M059J (cell line): ENCODE measurements around the gene TBRG4. TPM values are rescaled to one million over a fixed set of nuclear protein-coding genes. Genes with fewer than 3 reads are reported as not detected.
A peak's percentile ranks its signal among the peaks of the same experiment; 100 is the strongest.

Experiments
- DNase-seq: peaks from one replicate; pipeline ENCODE4 v3.0.0-alpha.2; 2012; ENCODE audit warnings: low read depth
- total RNA-seq: library from RNA; depleted of rRNA; stranded (reverse); fragments of >200 nt; shearing (Covaris generic); gene quantifications from 2 replicates; pipeline ENCODE4 v1.2.3, GENCODE V29; 2014

The TBRG4 gene
- total RNA-seq, 1 experiment from 2014 or later: 66.6 TPM

- DNase-seq: peak; percentile 40
These were observed 32.1 kb upstream of the TBRG4 start for GRCh38 chr7:45143616-45144015.

GRCh38 chr7:45140827-45141226 is 29.3 kb upstream of the TBRG4 start:
- no peak for DNase-seq

GRCh38 chr7:45138433-45139267 is 27.2 kb upstream of the TBRG4 start:
- DNase-seq: no peak

GRCh38 chr7:45136106-45137060 is 24.9 kb upstream of the TBRG4 start:
- DNase-seq: peak; percentile 77

- no peak for DNase-seq
These were observed 22.4 kb upstream of the TBRG4 start for GRCh38 chr7:45133877-45134276.

- no peak for DNase-seq
These were observed 21.9 kb upstream of the TBRG4 start for GRCh38 chr7:45133352-45133751.

GRCh38 chr7:45132708-45133320 is 21.3 kb upstream of the TBRG4 start:
- no peak for DNase-seq

- no peak for DNase-seq
These were observed 20.4 kb upstream of the TBRG4 start for GRCh38 chr7:45131891-45132290.

GRCh38 chr7:45130910-45131309 is 19.4 kb upstream of the TBRG4 start:
- no peak for DNase-seq

- no peak for DNase-seq
These were observed 18.4 kb upstream of the TBRG4 start for GRCh38 chr7:45129906-45130305.

GRCh38 chr7:45129181-45129800 is 17.8 kb upstream of the TBRG4 start:
- DNase-seq: no peak

GRCh38 chr7:45126920-45127319 is 15.4 kb upstream of the TBRG4 start:
- DNase-seq: no peak

GRCh38 chr7:45126201-45126600 is 14.7 kb upstream of the TBRG4 start:
- no peak for DNase-seq

GRCh38 chr7:45125193-45125904 is 13.9 kb upstream of the TBRG4 start:
- DNase-seq: no peak

GRCh38 chr7:45123913-45124710 is 12.6 kb upstream of the TBRG4 start:
- no peak for DNase-seq

- DNase-seq: no peak
These were observed 11.7 kb upstream of the TBRG4 start for GRCh38 chr7:45122975-45123860.

- no peak for DNase-seq
These were observed 8.1 kb upstream of the TBRG4 start for GRCh38 chr7:45119550-45119949.

- DNase-seq: no peak
These were observed 7.4 kb upstream of the TBRG4 start for GRCh38 chr7:45118889-45119331.

GRCh38 chr7:45118292-45118691 is 6.8 kb upstream of the TBRG4 start:
- DNase-seq: no peak
